ENCODE data around the gene TSPAN9. TPM values are rescaled to one million over a fixed set of nuclear protein-coding genes. Genes with fewer than 3 reads are reported as not detected.

Gene TSPAN9
- total RNA-seq, 1 experiment from 2014 or later, result 13.4 TPM

- H3K4me1 Mint-ChIP-seq (ENCODE audit: insufficient read depth, unreplicated experiment), result peaks cover 17% of the 10 kb centered on the region
- peaks cover 26% of the 10 kb centered on the region for H3K27me3 Mint-ChIP-seq (ENCODE audit: insufficient read depth, unreplicated experiment)
Observed at GRCh38 chr12:3047961-3048360, 29.2 kb upstream of the TSPAN9 start.

GRCh38 chr12:3048540-3048939 is 28.6 kb upstream of the TSPAN9 start:
- no peaks in the 10 kb centered on the region for H3K9me3 Mint-ChIP-seq (ENCODE audit: unreplicated experiment)
- intact Hi-C loops (cut with micrococcal nuclease), result no loop called here
- peaks cover 17% of the 10 kb centered on the region for H3K4me1 Mint-ChIP-seq (ENCODE audit: insufficient read depth, unreplicated experiment)
- no peak for TF ChIP-seq CTCF (IDR thresholded peaks at IDR 0.05; ENCODE audit: unreplicated experiment)
- H3K27ac Mint-ChIP-seq (ENCODE audit: low read depth, unreplicated experiment), result no peak overlapping the region
- DNase-seq (ENCODE audit: unreplicated experiment), result no peak
- POLR2A ChIA-PET, result interaction anchor here (0.9 kb wide), 1 partner anchor 13 kb away, joined by 3 read pairs; no protein-coding TSS in a partner anchor
- CTCF ChIA-PET, result no interaction called here
- no TSS peak for BruUV-seq (replicated peaks)
- H3K4me3 Mint-ChIP-seq (ENCODE audit: unreplicated experiment), result no peak overlapping the region
- H3K36me3 Mint-ChIP-seq (ENCODE audit: insufficient read depth, unreplicated experiment), result no peaks in the 10 kb centered on the region
- H3K27me3 Mint-ChIP-seq (ENCODE audit: insufficient read depth, unreplicated experiment), result peaks cover 26% of the 10 kb centered on the region

More at GRCh38 chr12:3047961-3048360, 29.2 kb upstream of the TSPAN9 start:
- no peaks in the 10 kb centered on the region for H3K9me3 Mint-ChIP-seq (ENCODE audit: unreplicated experiment)
- no peaks in the 10 kb centered on the region for H3K36me3 Mint-ChIP-seq (ENCODE audit: insufficient read depth, unreplicated experiment)
- ChIA-PET POLR2A (interaction anchor here (0.9 kb wide), 1 partner anchor 13 kb away, joined by 3 read pairs; no protein-coding TSS in a partner anchor), CTCF (no interaction called here)
- no peak for DNase-seq (ENCODE audit: unreplicated experiment)
- no peak overlapping the region for H3K27ac Mint-ChIP-seq (ENCODE audit: low read depth, unreplicated experiment)
- BruUV-seq (replicated peaks), result no TSS peak
- TF ChIP-seq CTCF (IDR thresholded peaks at IDR 0.05; ENCODE audit: unreplicated experiment), result no peak
- H3K4me3 Mint-ChIP-seq (ENCODE audit: unreplicated experiment), result no peak overlapping the region
- intact Hi-C loops (cut with micrococcal nuclease), result no loop called here

GRCh38 chr12:3049176-3049575 is 28.0 kb upstream of the TSPAN9 start:
- H3K27me3 Mint-ChIP-seq (ENCODE audit: insufficient read depth, unreplicated experiment), result peaks cover 26% of the 10 kb centered on the region
- H3K9me3 Mint-ChIP-seq (ENCODE audit: unreplicated experiment), result no peaks in the 10 kb centered on the region
- no peak overlapping the region for H3K27ac Mint-ChIP-seq (ENCODE audit: low read depth, unreplicated experiment)
- intact Hi-C loops (cut with micrococcal nuclease), result no loop called here
- no TSS peak for BruUV-seq (replicated peaks)
- ChIA-PET POLR2A (interaction anchor here (0.9 kb wide), 1 partner anchor 12 kb away, joined by 3 read pairs; no protein-coding TSS in a partner anchor), CTCF (no interaction called here)
- H3K4me3 Mint-ChIP-seq (ENCODE audit: unreplicated experiment), result no peak overlapping the region
- DNase-seq (ENCODE audit: unreplicated experiment), result no peak
- H3K4me1 Mint-ChIP-seq (ENCODE audit: insufficient read depth, unreplicated experiment), result peaks cover 17% of the 10 kb centered on the region
- TF ChIP-seq CTCF (IDR thresholded peaks at IDR 0.05; ENCODE audit: unreplicated experiment), result no peak
- H3K36me3 Mint-ChIP-seq (ENCODE audit: insufficient read depth, unreplicated experiment), result no peaks in the 10 kb centered on the region

- no peak for TF ChIP-seq CTCF (IDR thresholded peaks at IDR 0.05; ENCODE audit: unreplicated experiment)
- ChIA-PET CTCF (interaction anchor here (1.3 kb wide), 1 partner anchor 8 kb away, joined by 6 read pairs; no protein-coding TSS in a partner anchor), POLR2A (no interaction called here)
- Mint-ChIP-seq H3K36me3 (ENCODE audit: insufficient read depth, unreplicated experiment) (no peaks in the 10 kb centered on the region), H3K4me3 (ENCODE audit: unreplicated experiment) (no peak overlapping the region), H3K9me3 (ENCODE audit: unreplicated experiment) (no peaks in the 10 kb centered on the region), H3K4me1 (ENCODE audit: insufficient read depth, unreplicated experiment) (peaks cover 17% of the 10 kb centered on the region), H3K27ac (ENCODE audit: low read depth, unreplicated experiment) (no peak overlapping the region), H3K27me3 (ENCODE audit: insufficient read depth, unreplicated experiment) (peaks cover 26% of the 10 kb centered on the region)
- intact Hi-C loops (cut with micrococcal nuclease), result no loop called here
- no peak for DNase-seq (ENCODE audit: unreplicated experiment)
- no TSS peak for BruUV-seq (replicated peaks)
Observed at GRCh38 chr12:3049611-3050249, 27.4 kb upstream of the TSPAN9 start.

Data from MCF 10A (cell line).